Epithelial cell of esophagus (primary cell): ENCODE data around the gene MZT2B.
"Not testable (repeated sequence)": the region's sequence is repeated elsewhere in the genome, so short reads cannot be mapped to it uniquely, and the experiment has no call there.

Experiments used
- DNase-seq: peaks from one replicate; pipeline ENCODE4 v3.0.0; 2010; ENCODE audit warnings: low read depth
- H3K4me3 ChIP-seq: 2 replicates; pipeline ENCODE4 v1.5.1; 2011; ENCODE audit warnings: mild to moderate bottlenecking, low read length, control low read depth
- CTCF ChIP-seq: IDR thresholded peaks from 2 replicates; pipeline ENCODE4 v1.5.1; 2011; ENCODE audit warnings: low read depth, mild to moderate bottlenecking, low read length, control low read depth, inconsistent platforms; ENCODE audit not compliant: insufficient read depth; ENCODE audit errors: missing control alignments

The MZT2B gene

GRCh38 chr2:130150181-130151144 is 31.6 kb upstream of the MZT2B start:
- H3K4me3 ChIP-seq: no peak overlapping the region
- no peak for TF ChIP-seq CTCF
- no peak for DNase-seq

- not testable (repeated sequence) for DNase-seq, H3K4me3 ChIP-seq
These were observed 30.9 kb upstream of the MZT2B start for GRCh38 chr2:130151145-130151512.

GRCh38 chr2:130152136-130152815 is 29.8 kb upstream of the MZT2B start:
- DNase-seq, H3K4me3 ChIP-seq: not testable (repeated sequence)

DNA sequence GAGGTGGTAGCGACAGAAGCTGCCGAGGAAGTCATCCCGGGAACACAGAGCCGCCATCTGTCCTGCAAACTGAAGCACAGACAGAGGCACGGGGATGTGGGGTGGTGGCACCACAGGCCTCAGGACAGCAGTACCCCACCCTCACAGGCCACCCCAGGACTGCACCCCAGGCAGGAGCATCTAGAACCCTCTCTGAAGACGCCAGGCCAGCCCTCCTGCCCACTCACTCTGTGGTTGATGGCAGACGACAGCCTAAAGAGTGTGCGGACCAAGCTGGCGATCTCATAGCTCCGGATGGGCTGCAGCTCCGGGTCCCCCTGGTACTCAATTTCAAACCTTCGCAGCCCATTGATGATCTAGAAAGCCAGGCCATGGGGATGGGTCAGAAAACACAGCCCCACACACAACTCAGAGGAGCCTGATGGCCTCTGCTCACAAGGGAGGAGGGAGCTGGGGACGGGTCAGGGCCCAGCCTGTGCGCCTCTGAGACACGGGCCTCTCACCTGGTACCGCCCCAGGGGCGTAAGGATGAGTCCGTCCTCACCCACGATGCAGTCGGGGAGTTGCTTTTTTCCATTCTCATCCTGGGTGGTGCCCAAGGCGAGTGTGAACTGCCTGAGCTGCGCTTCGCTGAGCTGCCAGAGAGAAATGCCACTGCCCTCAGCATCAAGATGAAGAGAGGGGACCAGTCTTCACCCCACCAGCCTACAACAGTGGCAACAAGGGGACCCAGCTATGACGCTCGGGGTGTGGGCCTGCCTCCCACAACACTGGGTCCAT is 29.1 kb upstream of the MZT2B start:
- no peak for TF ChIP-seq CTCF
- H3K4me3 ChIP-seq: no peak overlapping the region
- DNase-seq: no peak

DNA sequence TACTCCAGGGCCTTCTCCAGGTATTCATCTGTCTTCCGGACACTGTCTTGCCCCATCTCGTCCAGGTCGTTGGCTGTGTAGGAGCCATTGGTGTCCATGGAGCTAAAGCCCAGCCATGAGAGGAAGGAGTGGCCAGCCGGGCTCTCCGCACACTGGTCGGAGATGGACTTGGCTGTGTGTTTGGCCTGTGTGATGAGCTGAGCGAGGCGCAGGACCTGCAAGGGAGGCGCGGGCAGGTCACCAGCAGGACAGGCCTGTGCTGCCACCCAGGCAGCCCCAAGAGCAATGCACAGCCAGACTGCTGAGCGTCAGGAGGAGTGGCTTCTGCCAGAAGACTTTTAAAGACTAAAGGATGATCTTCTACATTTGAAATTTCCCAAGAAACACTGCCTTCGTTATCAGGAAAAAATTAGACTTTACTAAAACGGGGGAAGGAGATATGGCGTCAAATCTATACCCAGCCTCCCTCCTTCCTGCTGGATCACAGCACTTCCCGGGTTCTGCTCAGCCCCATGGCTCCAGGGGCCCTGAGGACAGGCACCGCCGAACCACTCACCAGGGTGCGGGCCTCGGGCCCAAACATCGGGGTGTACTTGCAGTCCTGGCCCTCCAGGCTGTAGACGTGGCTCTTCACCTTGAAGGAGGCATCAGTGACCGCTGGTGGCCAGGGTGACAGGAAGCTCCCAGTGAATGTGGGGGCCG is 28.2 kb upstream of the MZT2B start:
- not testable (repeated sequence) for H3K4me3 ChIP-seq, DNase-seq

- not testable (repeated sequence) for DNase-seq, H3K4me3 ChIP-seq
These were observed 27.7 kb upstream of the MZT2B start for GRCh38 chr2:130154423-130154770.

DNA sequence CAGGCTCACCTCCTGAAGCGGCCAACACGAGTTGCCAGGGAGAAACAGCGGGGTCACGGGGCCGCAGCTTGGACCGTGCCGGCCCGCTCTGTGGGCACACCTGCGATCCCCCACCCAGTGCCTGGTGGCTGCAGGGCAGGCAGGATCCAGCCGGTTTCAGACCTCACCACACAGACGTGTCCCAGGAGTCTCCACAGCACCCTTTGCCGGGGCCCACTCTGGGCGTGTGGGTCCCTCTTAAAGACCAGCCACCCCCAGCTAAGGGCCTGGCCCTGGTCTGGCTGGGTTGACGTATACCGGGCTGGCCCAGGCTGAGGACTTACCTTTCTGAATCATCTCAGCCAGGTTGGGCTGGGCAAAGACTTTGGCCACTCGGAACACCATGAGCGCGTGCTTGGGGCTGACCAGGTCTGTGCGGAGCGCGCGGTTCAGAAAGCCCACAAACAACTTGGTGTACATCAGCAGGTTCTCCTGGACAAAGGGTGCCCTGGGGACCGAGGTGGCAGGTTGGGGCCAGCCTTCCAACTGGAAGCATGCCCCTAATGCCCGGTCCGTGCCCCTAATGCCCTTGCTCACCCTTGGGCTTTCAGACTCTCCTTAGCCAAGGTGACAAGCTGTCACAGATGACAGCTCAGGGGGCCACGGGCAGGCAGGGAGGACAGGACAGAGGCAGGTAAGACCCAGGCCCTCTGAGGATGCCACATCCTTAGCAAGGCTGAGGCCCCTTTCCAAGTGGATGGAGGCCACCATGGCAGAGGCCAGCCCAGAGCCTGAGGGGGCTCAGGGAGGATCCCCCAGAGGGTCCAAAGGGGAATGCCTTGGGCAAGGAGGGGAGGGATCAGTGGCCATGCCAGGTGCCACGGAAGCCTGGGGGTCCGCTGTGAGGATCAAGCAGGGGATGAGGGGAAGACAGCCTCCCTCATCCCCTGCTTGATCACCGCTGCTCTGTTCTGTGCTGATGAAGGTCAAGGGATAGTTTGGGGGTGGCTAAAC is 27.0 kb upstream of the MZT2B start:
- no peak for TF ChIP-seq CTCF
- H3K4me3 ChIP-seq: no peak overlapping the region
- DNase-seq: no peak

- DNase-seq: peak; percentile 52
- TF ChIP-seq CTCF: peak; percentile 65
- H3K4me3 ChIP-seq: not testable (repeated sequence)
These were observed 26.0 kb upstream of the MZT2B start for GRCh38 chr2:130155956-130156623.
